ENCODE measurements around the gene GSPT2. TPM values are rescaled to one million over a fixed set of nuclear protein-coding genes. Genes with fewer than 3 reads are reported as not detected.
"Not testable (repeated sequence)": the region's sequence is repeated elsewhere in the genome, so short reads cannot be mapped to it uniquely, and the experiment has no call there.

GSPT2 gene
- 10 to 100 TPM; 16.4 to 24.2 (median 20.5) TPM for polyA plus RNA-seq (ENCODE audit: insufficient read length in 4 of 4)

GRCh38 chrX:51743179-51743957, at the start of gene GSPT2:
TSS of gene GSPT2 (plus strand) at chrX:51743442. CDS start at chrX:51743627, 185 bp downstream.
- peak in 3 of 4 donors; percentile 39 to 53 (median 43) for DNase-seq (ENCODE audit: low read depth in 4 of 4, low spot score in 3 of 4)

GRCh38 chrX:51694254-51694653, 49.0 kb upstream of the GSPT2 start:
- no peak for DNase-seq (ENCODE audit: low read depth in 4 of 4, low spot score in 3 of 4)

- DNase-seq (ENCODE audit: low read depth in 4 of 4, low spot score in 3 of 4), result no peak
Observed at GRCh38 chrX:51697397-51697796, 45.8 kb upstream of the GSPT2 start.

GRCh38 chrX:51710277-51711164, 32.7 kb upstream of the GSPT2 start, which contains the start of gene CENPVL1:
TSS of gene CENPVL1 (plus strand) at chrX:51710512. CDS start at chrX:51710512, 0 bp downstream.
- DNase-seq (ENCODE audit: low read depth in 4 of 4, low spot score in 3 of 4), result not testable (repeated sequence)

GRCh38 chrX:51712943-51713647, 30.1 kb upstream of the GSPT2 start:
- not testable (repeated sequence) for DNase-seq (ENCODE audit: low read depth in 4 of 4, low spot score in 3 of 4)

GRCh38 chrX:51728202-51728601, 15.0 kb upstream of the GSPT2 start:
- no peak for DNase-seq (ENCODE audit: low read depth in 4 of 4, low spot score in 3 of 4)

GRCh38 chrX:51737091-51737490, 6.2 kb upstream of the GSPT2 start:
- DNase-seq (ENCODE audit: low read depth in 4 of 4, low spot score in 3 of 4), result no peak

GRCh38 chrX:51742586-51742985, 656 bp upstream of the GSPT2 start:
- no peak for DNase-seq (ENCODE audit: low read depth in 4 of 4, low spot score in 3 of 4)

- no peak for DNase-seq (ENCODE audit: low read depth in 4 of 4, low spot score in 3 of 4)
Observed at GRCh38 chrX:51747671-51748070, 4.4 kb downstream of the GSPT2 start.

GRCh38 chrX:51759055-51759839, 16.0 kb downstream of the GSPT2 start:
- DNase-seq (ENCODE audit: low read depth in 4 of 4, low spot score in 3 of 4), result no peak

- no peak for DNase-seq (ENCODE audit: low read depth in 4 of 4, low spot score in 3 of 4)
Observed at GRCh38 chrX:51760657-51761056, 17.4 kb downstream of the GSPT2 start.

- no peak for DNase-seq (ENCODE audit: low read depth in 4 of 4, low spot score in 3 of 4)
Observed at GRCh38 chrX:51766546-51766945, 23.3 kb downstream of the GSPT2 start.

GRCh38 chrX:51776851-51777250, 33.6 kb downstream of the GSPT2 start:
- no peak for DNase-seq (ENCODE audit: low read depth in 4 of 4, low spot score in 3 of 4)

- DNase-seq (ENCODE audit: low read depth in 4 of 4, low spot score in 3 of 4), result no peak
Observed at GRCh38 chrX:51779306-51779705, 36.1 kb downstream of the GSPT2 start.

GRCh38 chrX:51795136-51795535, 51.9 kb downstream of the GSPT2 start:
- DNase-seq (ENCODE audit: low read depth in 4 of 4, low spot score in 3 of 4), result no peak

Other genes starting within 250 kb of the GSPT2 start
- 10 to 100 TPM; 12.5 to 24.4 (median 16.0) TPM for gene NUDT11, start 246.8 kb upstream of the GSPT2 start, polyA plus RNA-seq (ENCODE audit: insufficient read length in 4 of 4)
- 1 to 10 TPM in 3 of 4 donors, under 1 TPM in 1; 0.40 to 2.1 (median 1.3) TPM for gene CENPVL3, start 124.5 kb upstream of the GSPT2 start, polyA plus RNA-seq (ENCODE audit: insufficient read length in 4 of 4)
- gene CENPVL2, start 60.6 kb upstream of the GSPT2 start, polyA plus RNA-seq (ENCODE audit: insufficient read length in 4 of 4), result under 1 TPM in 3 of 4 donors, not detected in 1; 0.16 to 0.34 (median 0.32) TPM
- under 1 TPM in 3 of 4 donors, not detected in 1; 0.16 to 0.34 (median 0.32) TPM for gene CENPVL1, start 32.9 kb upstream of the GSPT2 start, polyA plus RNA-seq (ENCODE audit: insufficient read length in 4 of 4)
- gene MAGED1, start 150.2 kb downstream of the GSPT2 start, polyA plus RNA-seq (ENCODE audit: insufficient read length in 4 of 4), result 100 to 1,000 TPM; 306 to 433 (median 356) TPM

All from left renal pelvis (tissue), 4 donors.